HepG2 (cell line): Measurements from ENCODE around the gene TEDC1. TPM values are rescaled to one million over a fixed set of nuclear protein-coding genes. Genes with fewer than 3 reads are reported as not detected.

Experiments used
- ATAC-seq: fragments of 200-7000 bp; cut with Tn5 transposase; 3 replicates; pipeline ENCODE4 v1.9.1; 2020; ENCODE audit warnings: mild to moderate bottlenecking, moderate library complexity
- BruUV-seq: library from RNA; stranded (reverse); fragments of 400-500 nt; replicated peaks from 2 replicates; lab custom pipeline; 2021; lab: Mats Ljungman, UMichigan
- CTCF ChIA-PET: fragments of 300-600 bp; formaldehyde crosslinking; extraction: SDS; loops from one replicate; lab custom pipeline; 2021; ENCODE audit warnings: low total read pairs, inconsistent platforms, low intra/inter-chr PET ratio; lab: Yijun Ruan, JAX
- POLR2A ChIA-PET: fragments of 350-600 bp; sonication (Branson Sonifier 250); formaldehyde crosslinking; loops from one replicate; lab custom pipeline; 2020; ENCODE audit warnings: antibody characterized with exemption, inconsistent platforms; lab: Yijun Ruan, JAX
- DNase-seq: peaks from one replicate; pipeline ENCODE4 v3.0.0-alpha.2; 2015; ENCODE audit warnings: low spot score
- FAIRE-seq: peaks from 3 replicates; lab custom pipeline; 2011; peaks lifted over from hg19 to GRCh38; lab: Jason Lieb, UNC
- H2AFZ ChIP-seq: one replicate; pipeline ENCODE4 v1.6.1; 2011; ENCODE audit warnings: low read length, inconsistent platforms
- H3K27ac ChIP-seq: fragments of 300-600 bp; 3 replicates; pipeline ENCODE4 v1.8.0; 2011; ENCODE audit warnings: mixed run types, mild to moderate bottlenecking, mixed read lengths, low read length, inconsistent platforms; ENCODE audit not compliant: insufficient read depth; ENCODE audit errors: extremely low read length
- H3K27me3 ChIP-seq, 2 experiments: fragments of 200-600 bp in 1 of 2; 2 replicates in 1 of 2; 3 replicates in 1 of 2; pipeline versions ENCODE4 v1.6.0 to v1.8.0; 2011; ENCODE audit warnings: low read length in 2 of 2, mild to moderate bottlenecking in 2 of 2, moderate library complexity in 2 of 2, inconsistent platforms in 1 of 2; ENCODE audit not compliant: insufficient read depth in 2 of 2, control insufficient read depth in 1 of 2
- H3K36me3 ChIP-seq, 2 experiments: fragments of 200-600 bp in 1 of 2; replicated peaks in 1 of 2; 2 replicates in 1 of 2; 3 replicates in 1 of 2; pipeline versions ENCODE4 v1.5.1 to v1.8.0; 2011; ENCODE audit warnings: low read length in 2 of 2, inconsistent platforms in 1 of 2; ENCODE audit not compliant: insufficient read depth in 2 of 2, control insufficient read depth in 1 of 2
- H3K4me1 ChIP-seq: 2 replicates; pipeline ENCODE4 v1.5.1; 2012; ENCODE audit warnings: low read length, inconsistent platforms; ENCODE audit not compliant: insufficient read depth
- H3K4me2 ChIP-seq: 2 replicates; pipeline ENCODE4 v1.6.0; 2011; ENCODE audit warnings: low read depth, low read length, inconsistent platforms
- H3K4me3 ChIP-seq, 3 experiments: fragments of 200-600 bp in 1 of 3; sonication (generic), shearing (Covaris generic) in 1 of 3; replicated peaks in 1 of 3; 2 replicates each; pipeline ENCODE4 v1.5.1; 2011 to 2016; ENCODE audit warnings: low read length in 3 of 3, inconsistent platforms in 2 of 3, low read depth in 2 of 3, mild to moderate bottlenecking in 2 of 3, control low read depth in 1 of 3, mixed read lengths in 1 of 3; ENCODE audit not compliant: insufficient read depth in 1 of 3
- H3K79me2 ChIP-seq: one replicate; pipeline ENCODE4 v1.6.1; 2011; ENCODE audit warnings: low read length, inconsistent platforms; ENCODE audit not compliant: insufficient read depth
- H3K9ac ChIP-seq: 2 replicates; pipeline ENCODE4 v1.6.0; 2011; ENCODE audit warnings: mild to moderate bottlenecking, low read depth, low read length, inconsistent platforms; ENCODE audit not compliant: insufficient read depth
- H3K9me3 ChIP-seq: 2 replicates; pipeline ENCODE4 v1.5.1; 2012; ENCODE audit warnings: mild to moderate bottlenecking, low read length
- H4K20me1 ChIP-seq: 2 replicates; pipeline ENCODE4 v1.6.0; 2011; ENCODE audit warnings: inconsistent platforms, mild to moderate bottlenecking, low read length, moderate library complexity; ENCODE audit not compliant: insufficient read depth
- ASH2L ChIP-seq: fragments of 300-600, 200-600 bp; sonication (generic); IDR thresholded peaks from 2 replicates; pipeline ENCODE4 v1.7.0; 2017; ENCODE audit warnings: low read depth, mild to moderate bottlenecking, moderate library complexity, mixed read lengths, low read length; ENCODE audit not compliant: insufficient read length
- HNF4G ChIP-seq, 2 experiments: sonication (generic) in 1 of 2; formaldehyde crosslinking in 1 of 2; IDR thresholded peaks; 2 replicates each; pipeline versions ENCODE4 v1.4.0 to v1.6.1; 2011 to 2020; ENCODE audit warnings: borderline replicate concordance in 2 of 2, low read depth in 2 of 2, mild to moderate bottlenecking in 2 of 2, low read length in 1 of 2, missing genetic modification reagents in 1 of 2, moderate library complexity in 1 of 2
- NFATC3 ChIP-seq: sonication (generic); formaldehyde crosslinking; IDR thresholded peaks from 2 replicates; pipeline ENCODE4 v1.5.1; 2020; ENCODE audit warnings: mild to moderate bottlenecking, missing genetic modification reagents
- NR2C2 ChIP-seq: sonication (generic); formaldehyde crosslinking; IDR thresholded peaks from 2 replicates; pipeline ENCODE4 v1.4.0; 2020; ENCODE audit warnings: missing genetic modification reagents, mild to moderate bottlenecking, moderate library complexity, borderline replicate concordance
- ZFY ChIP-seq: sonication (generic); formaldehyde crosslinking; IDR thresholded peaks from 2 replicates; pipeline ENCODE4 v1.4.0; 2020; ENCODE audit warnings: missing genetic modification reagents
- ZNF577 ChIP-seq: sonication (generic); formaldehyde crosslinking; IDR thresholded peaks from 2 replicates; pipeline ENCODE4 v1.4.0; 2020; ENCODE audit warnings: mild to moderate bottlenecking, low read depth, missing genetic modification reagents, borderline replicate concordance
- ZNF674 ChIP-seq: sonication (generic); formaldehyde crosslinking; IDR thresholded peaks from 2 replicates; pipeline ENCODE4 v1.5.0; 2020; ENCODE audit warnings: low read depth, mild to moderate bottlenecking, missing genetic modification reagents
- WGBS: methylation state at CpG from one replicate; pipeline ENCODE4 v1.1.6; 2017; ENCODE audit warnings: low lambda C conversion rate; 5-methylcytosine and 5-hydroxymethylcytosine counted together
- in situ Hi-C: cut with HindIII; loops from 2 replicates; pipeline ENCODE4 v1.10.0; 2017; ENCODE audit warnings: low pct_unique_long_range_greater_than_20kb; ENCODE audit not compliant: extremely low pct_ligation_motif_present
- intact Hi-C: fragments of 100-400 bp; cut with micrococcal nuclease; formaldehyde crosslinking; loops from one replicate; pipeline ENCODE4 v1.10.0; 2022; ENCODE audit not compliant: unreplicated experiment
- polyA plus RNA-seq, 8 experiments: library from polyadenylated mRNA; depleted of rRNA in 3 of 8; stranded (reverse) in 7 of 8; unstranded in 1 of 8; fragments of >200 nt; fragmentation: Illumina TruSeq in 4 of 8; extraction: Trizol in 4 of 8; gene quantifications; 2 replicates each; pipeline versions ENCODE4 v1.2.1 to v1.2.3, GENCODE V29; 2011 to 2016; ENCODE audit warnings: low read depth in 4 of 8, missing spikeins in 1 of 8, mixed read lengths in 1 of 8; ENCODE audit not compliant: insufficient read depth in 1 of 8
- total RNA-seq, 5 experiments: library from RNA; depleted of rRNA; stranded (reverse); fragments of >200 nt; fragmentation: Illumina TruSeq; extraction: Trizol; gene quantifications; 2 replicates each; pipeline ENCODE4 v1.2.3, GENCODE V29; 2016; ENCODE audit warnings: low read depth in 1 of 5
- TF ChIP-seq, protein P1 (sequence below): sonication (generic); formaldehyde crosslinking; IDR thresholded peaks from 2 replicates; pipeline ENCODE4; 2020; ENCODE audit warnings: missing genetic modification reagents, mild to moderate bottlenecking, borderline replicate concordance
- TF ChIP-seq, protein P2 (sequence below): IDR thresholded peaks from 2 replicates; pipeline ENCODE4 v1.4.0; 2020; ENCODE audit warnings: mild to moderate bottlenecking, missing genetic modification reagents
- TF ChIP-seq, protein P3 (sequence below): sonication (generic); formaldehyde crosslinking; IDR thresholded peaks from 2 replicates; pipeline ENCODE4 v1.4.0; 2020; ENCODE audit warnings: missing genetic modification reagents

Gene TEDC1
- total and polyA plus RNA-seq, 2 of the 13 experiments (the other 11 are each of a cell fraction or from before 2014, with no cell fraction given) = 5.7 to 27.4 TPM

DNA sequence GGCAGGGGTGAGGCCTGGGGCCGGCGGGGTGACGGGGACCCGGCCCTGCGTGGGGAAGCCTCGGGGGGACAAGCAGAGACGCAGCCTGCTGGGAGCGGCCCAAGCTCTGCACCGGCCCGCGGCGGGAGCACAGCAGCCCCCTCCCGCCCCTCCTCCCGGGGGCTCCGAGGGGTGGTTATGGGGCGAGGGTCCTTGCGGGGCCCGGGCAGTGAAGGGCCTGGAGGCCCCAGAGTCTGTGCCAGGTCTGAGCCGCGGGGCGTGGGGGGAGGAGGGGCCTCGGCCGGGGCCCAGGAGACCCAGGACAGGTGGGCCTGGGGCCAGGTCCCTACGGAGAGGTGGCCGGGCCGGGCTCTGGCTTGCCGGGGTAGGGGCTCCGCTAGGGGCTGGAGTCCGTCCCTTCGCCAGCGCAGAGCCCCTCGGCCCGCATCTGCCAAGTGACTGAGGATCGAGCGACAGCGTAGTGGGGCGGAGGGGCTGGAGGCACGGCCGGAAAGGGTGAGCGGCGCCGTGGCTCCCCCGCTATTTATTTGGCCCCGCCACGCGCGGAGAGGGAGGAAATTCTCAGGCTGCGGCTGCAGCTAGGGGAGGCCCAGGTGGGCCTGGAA lies 35.8 kb downstream of the TEDC1 start (continued):
- TF ChIP-seq, protein P1, sequence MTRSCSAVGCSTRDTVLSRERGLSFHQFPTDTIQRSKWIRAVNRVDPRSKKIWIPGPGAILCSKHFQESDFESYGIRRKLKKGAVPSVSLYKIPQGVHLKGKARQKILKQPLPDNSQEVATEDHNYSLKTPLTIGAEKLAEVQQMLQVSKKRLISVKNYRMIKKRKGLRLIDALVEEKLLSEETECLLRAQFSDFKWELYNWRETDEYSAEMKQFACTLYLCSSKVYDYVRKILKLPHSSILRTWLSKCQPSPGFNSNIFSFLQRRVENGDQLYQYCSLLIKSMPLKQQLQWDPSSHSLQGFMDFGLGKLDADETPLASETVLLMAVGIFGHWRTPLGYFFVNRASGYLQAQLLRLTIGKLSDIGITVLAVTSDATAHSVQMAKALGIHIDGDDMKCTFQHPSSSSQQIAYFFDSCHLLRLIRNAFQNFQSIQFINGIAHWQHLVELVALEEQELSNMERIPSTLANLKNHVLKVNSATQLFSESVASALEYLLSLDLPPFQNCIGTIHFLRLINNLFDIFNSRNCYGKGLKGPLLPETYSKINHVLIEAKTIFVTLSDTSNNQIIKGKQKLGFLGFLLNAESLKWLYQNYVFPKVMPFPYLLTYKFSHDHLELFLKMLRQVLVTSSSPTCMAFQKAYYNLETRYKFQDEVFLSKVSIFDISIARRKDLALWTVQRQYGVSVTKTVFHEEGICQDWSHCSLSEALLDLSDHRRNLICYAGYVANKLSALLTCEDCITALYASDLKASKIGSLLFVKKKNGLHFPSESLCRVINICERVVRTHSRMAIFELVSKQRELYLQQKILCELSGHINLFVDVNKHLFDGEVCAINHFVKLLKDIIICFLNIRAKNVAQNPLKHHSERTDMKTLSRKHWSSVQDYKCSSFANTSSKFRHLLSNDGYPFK (CRISPR knock-in tag) = no peak
- TF ChIP-seq, protein P2, sequence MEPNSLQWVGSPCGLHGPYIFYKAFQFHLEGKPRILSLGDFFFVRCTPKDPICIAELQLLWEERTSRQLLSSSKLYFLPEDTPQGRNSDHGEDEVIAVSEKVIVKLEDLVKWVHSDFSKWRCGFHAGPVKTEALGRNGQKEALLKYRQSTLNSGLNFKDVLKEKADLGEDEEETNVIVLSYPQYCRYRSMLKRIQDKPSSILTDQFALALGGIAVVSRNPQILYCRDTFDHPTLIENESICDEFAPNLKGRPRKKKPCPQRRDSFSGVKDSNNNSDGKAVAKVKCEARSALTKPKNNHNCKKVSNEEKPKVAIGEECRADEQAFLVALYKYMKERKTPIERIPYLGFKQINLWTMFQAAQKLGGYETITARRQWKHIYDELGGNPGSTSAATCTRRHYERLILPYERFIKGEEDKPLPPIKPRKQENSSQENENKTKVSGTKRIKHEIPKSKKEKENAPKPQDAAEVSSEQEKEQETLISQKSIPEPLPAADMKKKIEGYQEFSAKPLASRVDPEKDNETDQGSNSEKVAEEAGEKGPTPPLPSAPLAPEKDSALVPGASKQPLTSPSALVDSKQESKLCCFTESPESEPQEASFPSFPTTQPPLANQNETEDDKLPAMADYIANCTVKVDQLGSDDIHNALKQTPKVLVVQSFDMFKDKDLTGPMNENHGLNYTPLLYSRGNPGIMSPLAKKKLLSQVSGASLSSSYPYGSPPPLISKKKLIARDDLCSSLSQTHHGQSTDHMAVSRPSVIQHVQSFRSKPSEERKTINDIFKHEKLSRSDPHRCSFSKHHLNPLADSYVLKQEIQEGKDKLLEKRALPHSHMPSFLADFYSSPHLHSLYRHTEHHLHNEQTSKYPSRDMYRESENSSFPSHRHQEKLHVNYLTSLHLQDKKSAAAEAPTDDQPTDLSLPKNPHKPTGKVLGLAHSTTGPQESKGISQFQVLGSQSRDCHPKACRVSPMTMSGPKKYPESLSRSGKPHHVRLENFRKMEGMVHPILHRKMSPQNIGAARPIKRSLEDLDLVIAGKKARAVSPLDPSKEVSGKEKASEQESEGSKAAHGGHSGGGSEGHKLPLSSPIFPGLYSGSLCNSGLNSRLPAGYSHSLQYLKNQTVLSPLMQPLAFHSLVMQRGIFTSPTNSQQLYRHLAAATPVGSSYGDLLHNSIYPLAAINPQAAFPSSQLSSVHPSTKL (CRISPR knock-in tag) = no peak
- no peak for TF ChIP-seq ZNF577 (CRISPR knock-in tag)

DNA sequence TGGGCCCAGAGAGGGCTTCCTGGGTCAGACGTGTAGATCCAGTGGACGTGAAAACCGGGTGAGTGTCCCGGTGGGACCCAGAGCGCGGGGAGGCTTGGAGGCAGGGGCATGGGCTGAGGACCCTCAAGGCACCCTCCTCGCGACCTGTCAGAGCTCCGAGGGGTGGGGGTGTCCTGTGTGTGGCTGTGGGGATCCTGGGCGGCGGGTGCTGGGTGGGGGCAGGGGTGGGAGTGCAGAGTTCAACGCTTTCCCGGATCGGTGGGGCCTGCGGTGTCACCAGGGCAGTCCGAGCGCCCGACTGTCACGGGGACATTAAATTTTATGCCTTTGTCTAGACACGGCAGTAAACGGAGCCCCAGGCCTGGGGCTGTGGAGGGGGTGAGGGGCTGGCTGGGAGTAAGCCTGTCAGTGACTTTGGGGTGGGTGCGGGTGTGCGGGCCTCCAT lies 36.4 kb downstream of the TEDC1 start:
- Histone ChIP-seq H3K9ac (peak overlapping the region; percentile 76), H3K4me2 (peak overlapping the region; percentile 85), H3K9me3 (no peaks in the 10 kb centered on the region), H3K27me3 (peaks cover 0 to 15% of the 10 kb centered on the region in 2 experiments; a peak in 2 of 5 replicates), H2AFZ (no peak overlapping the region), H3K4me3 (peak overlapping the region; percentile 79 to 89 (median 80)), H4K20me1 (no peaks in the 10 kb centered on the region), H3K4me1 (peaks cover 35% of the 10 kb centered on the region), H3K36me3 (0 out of 5 replicates have a peak, but pooled peaks cover 0 to 6% of the 10 kb centered on the region in 2 experiments), H3K79me2 (no peaks in the 10 kb centered on the region), H3K27ac (peak overlapping the region; percentile 51)
- TSS peak; percentile 38 for BruUV-seq
- DNase-seq = no peak
- CTCF ChIA-PET = interaction anchor here (4.1 kb wide), 1 partner anchor 46 kb away, joined by 15 read pairs; no protein-coding TSS in a partner anchor
- 8% methylated on average over 19 of the region's 23 CpGs for WGBS
- in situ Hi-C loops = loop anchor here (5.0 kb wide), 2 partner anchors 40 to 105 kb away; partner anchors contain the start of gene CRIP1
- POLR2A ChIA-PET = interaction anchor here (1.0 to 1.7 kb wide), 3 partner anchors 28 to 37 kb away, joined by 3 to 10 read pairs (median 7); no protein-coding TSS in a partner anchor
- no peak for FAIRE-seq
- intact Hi-C loops = no loop called here
- ATAC-seq = peak; percentile 13
- peak; percentile 37; the same call in 1 of the 2 replicates for TF ChIP-seq NR2C2 (CRISPR knock-in tag)
- TF ChIP-seq HNF4G (IDR thresholded peaks at IDR 0.05; ENCODE audit: borderline replicate concordance, low read depth, low read length) = peak; percentile 5; the same call in 1 of the 2 replicates
- TF ChIP-seq HNF4G (CRISPR knock-in tag; IDR thresholded peaks at IDR 0.05; ENCODE audit: borderline replicate concordance, low read depth) = no peak
- no peak for TF ChIP-seq NFATC3
- TF ChIP-seq, protein P3, sequence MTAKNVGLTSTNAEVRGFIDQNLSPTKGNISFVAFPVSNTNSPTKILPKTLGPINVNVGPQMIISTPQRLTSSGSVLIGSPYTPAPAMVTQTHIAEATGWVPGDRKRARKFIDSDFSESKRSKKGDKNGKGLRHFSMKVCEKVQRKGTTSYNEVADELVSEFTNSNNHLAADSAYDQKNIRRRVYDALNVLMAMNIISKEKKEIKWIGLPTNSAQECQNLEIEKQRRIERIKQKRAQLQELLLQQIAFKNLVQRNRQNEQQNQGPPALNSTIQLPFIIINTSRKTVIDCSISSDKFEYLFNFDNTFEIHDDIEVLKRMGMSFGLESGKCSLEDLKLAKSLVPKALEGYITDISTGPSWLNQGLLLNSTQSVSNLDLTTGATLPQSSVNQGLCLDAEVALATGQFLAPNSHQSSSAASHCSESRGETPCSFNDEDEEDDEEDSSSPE (CRISPR knock-in tag) = no peak
- TF ChIP-seq ZFY (CRISPR knock-in tag) = peak; percentile 12; the same call in 1 of the 2 replicates
- no peak for TF ChIP-seq ASH2L
- TF ChIP-seq ZNF674 = 0 out of 2 replicates have a peak, but pooled peaks have one; percentile 22
